ENCODE data around the gene PTPRE.

DNA sequence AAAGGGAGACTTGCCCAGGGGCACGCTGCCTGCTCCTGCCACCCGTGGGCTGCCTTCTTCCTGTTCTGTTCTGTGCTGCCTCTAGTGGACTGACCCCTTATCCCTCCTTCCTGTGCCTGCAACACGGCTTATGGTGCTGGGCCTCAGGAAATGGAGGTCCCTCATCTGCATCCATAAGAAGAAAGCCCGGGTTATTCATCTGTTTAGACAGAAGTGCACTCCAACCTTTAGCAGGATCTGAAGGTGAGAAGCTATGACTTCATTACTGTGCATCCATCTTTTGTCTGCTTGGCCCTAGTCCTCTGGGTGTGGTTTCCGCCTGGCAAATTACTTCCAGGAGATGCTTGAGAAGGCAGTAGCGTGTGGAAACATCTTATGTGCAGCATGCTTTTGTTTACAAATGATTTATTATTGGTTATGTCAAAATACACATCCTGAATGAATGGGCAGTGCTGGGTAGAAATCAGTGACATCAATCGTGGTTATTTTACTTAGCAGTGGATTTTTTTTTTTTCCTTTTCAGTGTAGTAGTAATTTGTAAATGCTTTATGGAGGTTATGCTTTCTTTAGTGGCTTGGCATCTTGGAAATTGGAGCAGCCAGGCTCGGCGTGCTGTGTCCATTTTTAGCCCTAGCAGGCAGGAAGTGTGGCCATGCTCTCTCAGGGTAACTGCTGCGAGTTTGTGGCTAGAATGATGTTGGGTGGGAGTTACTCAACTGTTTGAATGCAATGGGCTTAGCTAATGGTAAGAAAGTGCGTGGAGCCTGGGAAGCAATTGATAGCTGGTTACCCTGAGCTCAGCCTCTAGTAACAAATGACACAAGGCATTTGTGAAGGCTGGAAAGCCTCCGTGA is 12.7 kb downstream of the PTPRE start:
- TF ChIP-seq, protein P1, sequence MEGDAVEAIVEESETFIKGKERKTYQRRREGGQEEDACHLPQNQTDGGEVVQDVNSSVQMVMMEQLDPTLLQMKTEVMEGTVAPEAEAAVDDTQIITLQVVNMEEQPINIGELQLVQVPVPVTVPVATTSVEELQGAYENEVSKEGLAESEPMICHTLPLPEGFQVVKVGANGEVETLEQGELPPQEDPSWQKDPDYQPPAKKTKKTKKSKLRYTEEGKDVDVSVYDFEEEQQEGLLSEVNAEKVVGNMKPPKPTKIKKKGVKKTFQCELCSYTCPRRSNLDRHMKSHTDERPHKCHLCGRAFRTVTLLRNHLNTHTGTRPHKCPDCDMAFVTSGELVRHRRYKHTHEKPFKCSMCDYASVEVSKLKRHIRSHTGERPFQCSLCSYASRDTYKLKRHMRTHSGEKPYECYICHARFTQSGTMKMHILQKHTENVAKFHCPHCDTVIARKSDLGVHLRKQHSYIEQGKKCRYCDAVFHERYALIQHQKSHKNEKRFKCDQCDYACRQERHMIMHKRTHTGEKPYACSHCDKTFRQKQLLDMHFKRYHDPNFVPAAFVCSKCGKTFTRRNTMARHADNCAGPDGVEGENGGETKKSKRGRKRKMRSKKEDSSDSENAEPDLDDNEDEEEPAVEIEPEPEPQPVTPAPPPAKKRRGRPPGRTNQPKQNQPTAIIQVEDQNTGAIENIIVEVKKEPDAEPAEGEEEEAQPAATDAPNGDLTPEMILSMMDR (IDR thresholded peaks at IDR 0.05): no peak
- TF ChIP-seq POLR2A (IDR thresholded peaks at IDR 0.05): no peak

Measured in body of pancreas (tissue), 4 donors.